HG02588 (cell line): ENCODE results near the gene PSD.

Experiments
- ATAC-seq: cut with Tn5 transposase; IDR thresholded peaks from one replicate; pipeline ENCODE4 v1.9.1; 2021; ENCODE audit warnings: mild to moderate bottlenecking, moderate library complexity; ENCODE audit not compliant: unreplicated experiment

PSD gene

DNA sequence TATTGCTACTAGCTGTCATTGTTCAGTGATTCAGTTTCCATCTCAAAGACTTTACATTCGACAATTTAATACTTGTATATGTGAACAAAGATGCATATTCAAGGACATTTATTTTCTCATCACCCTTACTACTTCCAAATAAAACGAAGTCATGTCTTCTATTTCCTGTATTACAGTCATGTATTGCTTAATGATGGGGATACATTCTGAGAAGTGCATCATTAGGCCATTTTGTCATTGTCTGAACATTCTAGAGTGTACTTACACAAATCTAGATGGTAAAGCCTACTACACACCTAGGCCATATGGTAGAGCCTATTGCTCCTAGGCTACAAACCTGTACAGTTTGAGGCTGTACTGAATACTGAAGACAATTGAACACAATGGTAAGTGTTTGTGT is 26.3 kb upstream of the PSD start:
- ATAC-seq = no peak

DNA sequence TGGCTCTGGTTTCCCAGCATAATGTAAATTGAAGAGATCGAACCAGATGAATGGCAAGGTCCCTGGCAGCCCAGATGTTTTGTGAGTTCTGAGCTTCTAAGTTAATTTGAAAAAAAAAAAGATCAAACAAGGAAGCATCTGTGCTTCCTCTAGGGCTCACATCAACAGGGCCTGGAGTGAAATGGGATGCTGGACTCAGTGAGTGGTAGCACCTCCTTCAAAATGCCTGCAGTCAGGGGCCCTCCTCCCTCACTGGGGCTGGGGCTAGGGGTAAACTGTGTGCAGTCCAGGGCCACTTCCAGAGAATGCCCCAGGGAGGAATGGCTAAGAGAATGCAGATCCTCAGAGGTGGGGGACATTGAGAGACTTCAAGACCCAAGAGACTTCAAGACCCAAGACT is 19.8 kb upstream of the PSD start:
- no peak for ATAC-seq

DNA sequence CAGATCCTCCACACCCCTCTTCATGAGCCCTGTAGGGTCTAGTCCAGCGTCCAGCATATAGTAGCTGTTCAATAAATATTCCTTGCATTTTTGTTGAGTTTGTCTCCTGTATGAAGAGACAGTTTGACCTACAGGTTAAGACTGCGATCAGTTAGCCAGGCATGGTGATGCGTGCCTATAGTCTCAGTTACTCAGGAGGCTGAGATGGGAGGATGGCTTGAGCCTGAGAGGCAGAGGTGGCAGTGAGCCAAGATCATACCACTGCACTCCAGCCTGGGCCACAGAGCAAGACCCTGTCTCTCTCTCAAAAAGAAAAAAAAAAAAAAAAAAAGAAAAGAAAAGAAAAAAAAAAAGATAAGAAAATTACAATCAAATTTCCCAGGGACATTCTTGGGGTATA is 18.9 kb upstream of the PSD start:
- no peak for ATAC-seq

DNA sequence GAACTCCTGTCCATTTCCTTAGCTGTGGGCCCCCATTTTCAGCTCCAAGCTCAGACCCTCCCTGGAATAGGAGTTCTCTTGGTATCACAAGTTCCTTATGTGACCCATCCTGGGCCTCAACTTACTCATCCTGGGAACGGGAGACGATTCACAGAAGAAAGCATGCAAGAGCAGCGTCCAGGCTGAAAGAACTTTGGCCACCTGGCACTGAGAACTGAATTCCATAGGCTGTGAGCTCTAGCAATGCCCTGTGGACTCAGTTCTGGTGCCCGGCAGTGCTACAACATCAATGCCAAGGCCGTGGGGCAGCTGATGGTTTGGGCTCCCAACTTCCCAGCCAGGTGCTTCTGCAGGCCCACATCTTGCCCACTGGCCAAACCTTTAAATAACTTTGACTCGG is 17.7 kb upstream of the PSD start:
- ATAC-seq = no peak

GRCh38 chr10:102435529-102436233 is 17.1 kb upstream of the PSD start:
- ATAC-seq = no peak

DNA sequence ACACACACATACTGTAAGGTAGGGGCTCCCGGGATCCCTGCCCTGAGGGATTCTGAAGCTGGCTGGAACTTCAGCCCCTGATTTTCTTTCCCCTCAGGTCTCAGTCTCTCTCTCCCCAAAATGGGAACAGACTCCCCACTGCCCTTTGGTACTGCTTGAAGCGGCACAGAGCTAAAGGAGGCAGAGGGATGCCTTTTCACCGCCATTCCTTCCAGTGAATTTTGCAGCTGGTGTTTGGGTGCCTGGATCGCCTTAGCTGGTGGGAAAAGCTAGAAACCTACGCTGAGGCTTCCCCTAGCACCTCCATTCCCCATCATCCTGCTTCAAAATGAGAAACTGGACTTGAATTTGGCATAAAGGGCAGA is 16.5 kb upstream of the PSD start:
- ATAC-seq = no peak

DNA sequence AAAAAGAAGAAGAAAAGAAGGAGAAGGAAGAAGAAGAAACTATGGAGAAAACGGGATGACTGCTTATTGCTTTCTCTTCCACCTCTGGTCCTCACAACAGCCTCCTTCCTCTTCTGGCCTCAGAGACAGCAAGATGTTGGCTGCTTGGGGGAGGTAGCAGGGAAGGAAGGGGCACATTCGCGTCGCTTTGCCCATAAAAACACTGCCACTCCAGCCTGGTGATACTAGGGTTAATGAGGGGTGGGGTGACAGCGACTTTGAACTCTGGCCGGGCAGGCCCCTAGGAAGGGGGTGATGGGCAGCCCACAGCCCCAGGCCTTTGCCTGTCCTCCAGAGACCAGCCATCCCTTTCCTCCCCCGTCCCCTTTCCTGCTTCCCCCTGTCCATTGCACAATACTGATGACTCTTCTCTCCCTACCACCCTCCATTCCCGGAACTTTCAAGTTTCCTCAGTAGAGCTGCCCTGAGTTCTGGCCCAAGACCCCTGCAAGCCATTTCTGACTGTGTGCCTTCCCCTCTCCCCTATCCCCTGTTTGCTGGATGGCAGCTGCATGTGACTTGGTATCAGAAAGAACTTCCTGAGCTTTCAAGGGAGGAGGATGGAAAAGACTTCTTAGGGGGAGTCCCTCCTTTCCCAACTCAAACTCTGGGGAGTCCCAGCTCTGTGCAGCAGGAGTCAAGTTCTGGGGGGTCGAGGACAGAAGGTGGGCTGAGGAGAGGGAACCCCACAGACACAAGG is 16.0 kb upstream of the PSD start:
- no peak for ATAC-seq

DNA sequence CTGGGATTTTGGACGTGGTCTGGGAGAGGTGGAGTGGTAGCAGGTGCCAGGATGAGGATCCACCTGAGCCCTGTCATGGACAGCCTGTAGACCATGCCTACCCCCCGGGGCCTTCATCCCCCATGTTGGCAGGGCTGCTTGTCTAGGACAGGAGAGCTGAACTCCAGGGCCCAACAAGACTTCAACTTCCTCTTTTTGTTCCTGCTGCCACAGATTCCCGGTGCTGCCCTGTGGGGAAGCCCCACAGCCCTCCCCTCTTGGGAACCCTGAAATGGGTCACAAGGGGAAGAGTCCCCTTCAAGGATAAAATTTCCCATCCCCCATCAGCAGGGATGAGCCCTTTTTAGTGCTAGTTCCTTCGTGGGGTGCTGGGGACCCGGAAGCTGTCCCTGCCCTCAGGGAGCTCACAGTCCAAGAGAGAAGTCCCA is 15.0 kb upstream of the PSD start:
- ATAC-seq = no peak

DNA sequence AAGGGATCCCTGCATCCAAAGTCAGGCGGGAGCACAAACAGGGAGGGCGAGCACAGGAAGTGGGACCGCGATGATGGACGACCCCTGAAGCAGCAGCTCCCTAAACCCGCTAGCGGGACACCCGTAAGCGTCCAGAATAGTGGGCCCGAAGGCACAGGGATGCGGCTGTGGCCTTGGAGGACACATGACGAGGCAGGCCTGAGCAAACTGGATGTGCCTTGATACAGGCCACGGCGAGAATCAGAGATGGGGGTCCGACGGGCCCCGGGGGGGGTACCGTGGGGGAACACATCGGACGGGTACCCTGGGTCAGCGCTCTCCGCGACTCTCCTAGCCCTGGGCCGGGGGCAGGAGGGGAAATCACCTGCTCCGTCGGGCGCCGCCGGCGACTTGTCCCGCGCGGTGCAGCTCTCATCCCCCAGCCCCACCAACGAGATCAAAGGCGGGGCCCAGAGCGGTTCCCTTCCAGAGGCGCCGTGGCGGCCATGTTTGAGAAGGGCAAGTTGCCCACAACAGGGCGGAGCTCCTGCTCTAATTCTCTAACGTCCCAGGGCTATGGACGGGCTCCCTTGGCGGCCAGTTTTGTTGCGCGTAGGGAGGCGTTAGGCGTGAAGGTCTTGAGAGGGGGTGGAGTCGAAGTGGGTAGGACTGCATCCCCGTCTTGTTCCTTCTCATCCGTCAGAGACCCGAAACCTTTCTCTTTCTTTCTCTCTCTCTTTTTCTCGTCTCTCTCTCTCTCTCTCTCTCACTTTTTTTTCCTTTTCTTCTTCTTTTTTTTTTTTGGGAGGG is 13.8 kb upstream of the PSD start, which contains the start of gene CUEDC2:
Gene CUEDC2 (minus strand): TSS at position 413 of the 789 bp plus-strand sequence. CDS start 7,386 bp downstream, outside the sequence.
- peak; percentile 85 for ATAC-seq

DNA sequence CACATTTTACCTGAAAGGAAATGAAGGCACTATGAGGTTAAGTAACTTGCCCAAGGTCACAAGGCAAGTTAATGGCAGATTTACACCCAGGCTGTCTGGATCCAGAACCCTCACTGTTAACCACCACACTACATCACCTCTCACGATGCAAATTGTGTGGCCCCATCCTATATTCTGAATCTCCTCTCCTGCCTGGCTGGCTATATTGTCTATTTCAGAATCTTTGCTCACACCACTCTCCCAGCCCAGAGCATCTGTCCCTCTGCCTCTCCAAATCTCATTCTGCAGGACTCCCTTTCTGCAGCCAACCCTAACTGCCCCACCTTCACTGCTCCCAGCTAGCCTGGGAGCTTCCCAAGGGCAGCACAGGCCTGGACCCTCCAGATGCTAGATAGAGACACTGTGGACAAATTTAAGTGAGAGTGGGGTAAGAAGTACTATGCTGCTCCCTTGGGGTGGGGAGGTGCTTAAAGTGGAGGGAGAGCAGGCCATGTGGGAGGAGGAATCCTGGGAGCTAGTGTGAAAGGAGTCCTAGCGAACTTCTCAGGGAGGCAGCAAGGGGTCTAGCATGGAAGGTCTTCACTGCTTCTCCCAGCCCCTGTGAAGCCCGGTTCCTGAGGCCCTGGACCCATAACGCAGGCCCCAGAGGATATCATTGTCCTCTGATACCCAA is 13.0 kb upstream of the PSD start:
- no peak for ATAC-seq

DNA sequence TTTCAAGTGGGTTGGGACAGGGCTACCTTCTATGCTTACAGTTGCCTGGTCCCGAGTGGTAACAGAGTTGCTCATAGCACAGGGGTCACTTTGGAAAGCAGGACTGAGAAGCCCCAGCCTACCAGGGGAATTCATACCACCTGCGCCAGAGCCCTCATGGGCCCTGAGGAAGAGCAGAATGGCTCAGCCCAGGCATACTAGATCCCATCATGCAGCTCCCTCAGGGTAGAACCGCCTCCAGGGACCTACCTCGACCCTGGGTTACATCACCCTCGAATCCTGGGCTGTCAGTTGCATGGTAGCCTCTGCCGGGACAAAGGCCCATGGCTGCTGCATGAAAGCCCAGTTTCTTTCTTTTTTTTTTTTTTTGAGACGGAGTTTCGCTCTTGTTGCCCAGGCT is 10.9 kb upstream of the PSD start:
- ATAC-seq = no peak

- ATAC-seq = no peak
Observed at GRCh38 chr10:102426803-102427287, 8.3 kb upstream of the PSD start.

GRCh38 chr10:102425444-102425843 is 6.9 kb upstream of the PSD start:
- ATAC-seq = no peak

DNA sequence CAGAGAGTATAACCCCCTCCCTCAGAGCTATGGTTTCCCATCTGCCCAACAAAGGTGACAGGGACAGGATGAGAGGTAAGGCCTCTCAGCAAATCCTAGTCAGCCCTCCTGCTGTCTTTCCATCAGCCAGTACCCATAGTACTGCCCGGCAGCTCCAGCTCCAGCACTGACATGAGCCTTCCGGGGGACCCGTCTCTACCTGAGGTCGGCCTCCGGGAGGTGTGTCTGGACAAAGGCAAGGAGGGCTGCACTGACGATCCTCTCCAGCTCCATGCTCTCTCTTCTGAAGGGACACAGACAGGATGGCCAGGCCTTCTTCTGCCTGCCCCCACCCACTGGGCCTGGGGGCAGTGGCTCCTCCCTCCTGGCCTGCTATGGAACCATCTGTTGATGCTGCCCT is 6.3 kb upstream of the PSD start:
- no peak for ATAC-seq

DNA sequence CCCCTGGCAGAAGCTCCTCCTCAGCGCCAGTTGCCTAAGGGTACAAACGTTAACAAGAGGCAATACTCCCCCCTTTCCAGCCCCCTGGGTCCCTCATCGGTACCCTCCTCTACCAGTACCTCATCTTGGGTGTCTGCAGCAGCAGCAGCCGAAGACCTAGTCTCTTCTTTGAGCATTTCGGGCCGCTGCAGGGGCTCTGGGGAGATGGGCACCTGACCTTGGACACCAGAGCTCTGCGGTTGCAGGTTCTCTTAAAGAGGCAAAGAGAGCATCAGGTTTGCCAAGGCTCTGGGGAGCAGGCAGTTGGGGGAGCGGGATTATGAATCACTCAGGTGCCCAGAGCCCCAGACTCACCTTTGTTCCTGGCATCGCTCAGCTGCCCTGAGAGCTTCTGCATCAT is 5.6 kb upstream of the PSD start:
- ATAC-seq = no peak

DNA sequence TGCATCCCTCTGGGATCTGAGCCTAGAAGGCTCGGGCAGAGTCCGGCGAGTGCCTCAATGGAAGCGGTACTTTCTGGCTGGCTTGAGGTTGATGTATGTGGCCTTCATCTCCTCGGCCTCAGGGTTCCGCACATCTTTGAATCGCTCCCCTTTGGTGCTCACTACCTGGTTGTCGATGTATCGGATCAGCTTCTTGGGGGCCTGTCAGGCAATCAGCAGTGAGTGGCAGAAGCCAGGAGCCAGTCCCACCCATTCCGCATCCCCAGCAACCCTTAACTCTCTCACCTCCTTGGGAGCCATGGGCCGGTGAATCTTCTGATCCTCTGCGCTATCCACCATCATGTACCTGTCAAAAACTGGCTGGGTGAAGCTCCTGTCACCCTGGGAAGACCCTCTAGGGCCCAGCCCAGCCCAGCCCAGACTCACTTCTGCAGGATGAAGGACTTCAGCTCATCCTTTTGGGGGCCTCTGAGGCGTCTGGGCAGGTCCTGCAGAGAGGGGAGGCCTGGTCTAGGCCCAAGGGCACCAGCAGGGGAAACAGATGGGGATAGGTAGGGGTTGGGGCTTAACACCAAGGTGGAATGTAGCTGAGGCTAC is 4.9 kb upstream of the PSD start:
- no peak for ATAC-seq

GRCh38 chr10:102422545-102423129 is 4.1 kb upstream of the PSD start:
- no peak for ATAC-seq

- ATAC-seq = no peak
Observed at GRCh38 chr10:102421757-102422512, 3.4 kb upstream of the PSD start.

GRCh38 chr10:102421507-102421756 is 2.8 kb upstream of the PSD start:
- ATAC-seq = peak; percentile 1
